Right lobe of liver (tissue), 6 donors: ENCODE measurements around the gene SOX21. TPM values are rescaled to one million over a fixed set of nuclear protein-coding genes. Genes with fewer than 3 reads are reported as not detected.

ENCODE experiments used
- ATAC-seq, 4 donors: fragments of 200-7000 bp; cut with Tn5 transposase; one replicate each; pipeline ENCODE4 v1.9.1; 2020; ENCODE audit warnings: mild to moderate bottlenecking in 4 of 4, moderate library complexity in 4 of 4
- DNase-seq, 3 donors: peaks; one replicate each; pipeline ENCODE4 v3.0.0-alpha.2; 2020
- H3K27ac ChIP-seq, 3 donors: fragments of 200-600 bp; one replicate each; pipeline ENCODE4 v1.8.0; 2022
- H3K27me3 ChIP-seq, 2 donors: fragments of 200-600 bp; one replicate each; pipeline ENCODE4 v1.8.0; 2022
- H3K36me3 ChIP-seq, 4 donors: fragments of 200-600 bp; sonication (generic) in 1 of 4; one replicate each; pipeline versions ENCODE4 v1.5.1 to v1.8.0; 2017 to 2022; ENCODE audit warnings: control low read depth in 1 of 4
- H3K4me1 ChIP-seq, 4 donors: fragments of 200-600 bp; sonication (generic) in 1 of 4; one replicate each; pipeline versions ENCODE4 v1.5.1 to v1.8.0; 2017 to 2022; ENCODE audit warnings: control low read depth in 1 of 4
- H3K4me3 ChIP-seq, 3 donors: fragments of 200-600 bp; one replicate each; pipeline ENCODE4 v1.8.0; 2022
- H3K9me3 ChIP-seq, 4 donors: fragments of 200-600 bp; sonication (generic) in 1 of 4; one replicate each; pipeline versions ENCODE4 v1.5.1 to v1.8.0; 2017 to 2022; ENCODE audit warnings: control low read depth in 1 of 4
- POLR2A ChIP-seq: fragments of 450-650 bp; IDR thresholded peaks from one replicate; pipeline ENCODE4 v1.6.1; 2017; ENCODE audit warnings: antibody characterized with exemption, mild to moderate bottlenecking
- WGBS: methylation state at CpG from one replicate; pipeline ENCODE4 v1.1.6; 2018; ENCODE audit warnings: low coverage, low lambda C conversion rate; ENCODE audit not compliant: insufficient coverage; ENCODE audit errors: missing lambda C conversion rate; 5-methylcytosine and 5-hydroxymethylcytosine counted together
- intact Hi-C, 2 donors: fragments of 100-400 bp; cut with DNase I; formaldehyde crosslinking; loops; one replicate each; pipeline versions ENCODE4 v1.11.2 to v1.14.1; 2022
- total RNA-seq, 6 experiments: library from RNA; depleted of rRNA in 2 of 6; stranded (reverse); fragments of >200 nt in 2 of 6; fragmentation: NEBNext Ultra II Directional in 3 of 6; extraction: Animal tissue kit (Norgen Biotek cat#: 25700) in 3 of 6; gene quantifications; one replicate each; pipeline versions ENCODE4 v1.1.0 to v1.2.4, GENCODE V29; 2016 to 2023
- TF ChIP-seq, protein P1 (sequence below), 4 donors: fragments of 200-600 bp in 3 of 4; fragments of 450-650 bp in 1 of 4; IDR thresholded peaks; one replicate each; pipeline versions ENCODE4 v1.5.1 to v1.8.0; 2016 to 2022; ENCODE audit warnings: antibody characterized with exemption in 4 of 4, mild to moderate bottlenecking in 2 of 4
- donor health status: DM: no; HTN: yes; CAD: no.
- donor health status: DM: no; HTN: no; CAD: no.
- donor health status: DM: no; HTN: no; CAD: no.
- donor health status: DM: no; HTN: yes; CAD: no.
- donor health status: DM: no; HTN: yes; CAD: no.

Gene SOX21
- total RNA-seq, 6 experiments from 2014 or later = not detected

DNA sequence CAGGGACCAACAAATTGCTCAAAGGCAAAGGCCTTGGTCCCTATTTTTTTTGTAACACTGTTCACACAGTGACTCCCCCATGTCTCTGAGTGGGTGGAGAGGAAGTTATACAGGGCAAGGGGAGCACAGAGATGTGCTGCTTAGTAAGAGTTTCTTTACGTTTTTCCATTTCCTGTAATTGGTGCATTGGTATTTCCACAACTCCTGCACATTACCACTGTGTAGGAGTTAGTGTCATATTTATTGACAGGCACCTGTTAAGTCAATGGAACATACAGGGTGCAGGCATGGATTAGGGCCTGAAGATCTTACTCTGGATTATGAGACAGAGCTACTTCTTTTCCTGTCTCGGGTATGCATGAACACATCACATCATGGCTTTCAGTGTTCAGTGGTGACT lies 45.2 kb downstream of the SOX21 start:
- Histone ChIP-seq H3K4me3 (no peak overlapping the region), H3K36me3 (no peaks in the 10 kb centered on the region), H3K27me3 (no peaks in the 10 kb centered on the region), H3K9me3 (no peaks in the 10 kb centered on the region), H3K4me1 (no peaks in the 10 kb centered on the region), H3K27ac (no peak overlapping the region)
- TF ChIP-seq, protein P1, sequence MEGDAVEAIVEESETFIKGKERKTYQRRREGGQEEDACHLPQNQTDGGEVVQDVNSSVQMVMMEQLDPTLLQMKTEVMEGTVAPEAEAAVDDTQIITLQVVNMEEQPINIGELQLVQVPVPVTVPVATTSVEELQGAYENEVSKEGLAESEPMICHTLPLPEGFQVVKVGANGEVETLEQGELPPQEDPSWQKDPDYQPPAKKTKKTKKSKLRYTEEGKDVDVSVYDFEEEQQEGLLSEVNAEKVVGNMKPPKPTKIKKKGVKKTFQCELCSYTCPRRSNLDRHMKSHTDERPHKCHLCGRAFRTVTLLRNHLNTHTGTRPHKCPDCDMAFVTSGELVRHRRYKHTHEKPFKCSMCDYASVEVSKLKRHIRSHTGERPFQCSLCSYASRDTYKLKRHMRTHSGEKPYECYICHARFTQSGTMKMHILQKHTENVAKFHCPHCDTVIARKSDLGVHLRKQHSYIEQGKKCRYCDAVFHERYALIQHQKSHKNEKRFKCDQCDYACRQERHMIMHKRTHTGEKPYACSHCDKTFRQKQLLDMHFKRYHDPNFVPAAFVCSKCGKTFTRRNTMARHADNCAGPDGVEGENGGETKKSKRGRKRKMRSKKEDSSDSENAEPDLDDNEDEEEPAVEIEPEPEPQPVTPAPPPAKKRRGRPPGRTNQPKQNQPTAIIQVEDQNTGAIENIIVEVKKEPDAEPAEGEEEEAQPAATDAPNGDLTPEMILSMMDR (IDR thresholded peaks at IDR 0.05) = no peak
- no peak for TF ChIP-seq POLR2A
- DNase-seq = no peak
- 52% methylated on average over 2 of the region's 2 CpGs for WGBS
- intact Hi-C loops = no loop called here
- no peak for ATAC-seq

DNA sequence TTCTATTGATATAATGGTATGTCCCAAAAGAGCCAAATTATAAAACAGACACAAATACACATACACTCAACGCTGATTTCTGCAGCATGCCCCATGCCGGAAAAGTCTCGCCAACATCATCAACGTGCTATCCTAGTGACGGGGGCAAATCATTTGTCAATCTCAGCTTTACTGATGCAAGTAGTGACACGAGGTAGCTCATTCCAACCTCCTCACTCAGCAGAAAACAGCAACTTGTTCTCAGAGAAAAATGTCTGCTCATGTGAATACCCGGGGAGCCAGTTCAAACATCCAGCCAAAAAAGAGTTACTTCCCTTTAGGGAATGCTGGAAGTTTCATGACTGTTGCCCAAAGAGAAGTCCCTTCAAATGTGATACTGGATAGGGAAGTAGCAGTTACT lies 46.3 kb downstream of the SOX21 start:
- DNase-seq (no peak), ATAC-seq (no peak)
- intact Hi-C loops = no loop called here
- H3K9me3 ChIP-seq = no peaks in the 10 kb centered on the region
- no peak overlapping the region for H3K27ac ChIP-seq
- 70% methylated on average over 3 of the region's 7 CpGs for WGBS
- H3K36me3 ChIP-seq = no peaks in the 10 kb centered on the region
- H3K4me1 ChIP-seq = no peaks in the 10 kb centered on the region
- H3K4me3 ChIP-seq = no peak overlapping the region
- no peak for TF ChIP-seq POLR2A
- TF ChIP-seq, protein P1 (IDR thresholded peaks at IDR 0.05) = no peak
- H3K27me3 ChIP-seq = no peaks in the 10 kb centered on the region

DNA sequence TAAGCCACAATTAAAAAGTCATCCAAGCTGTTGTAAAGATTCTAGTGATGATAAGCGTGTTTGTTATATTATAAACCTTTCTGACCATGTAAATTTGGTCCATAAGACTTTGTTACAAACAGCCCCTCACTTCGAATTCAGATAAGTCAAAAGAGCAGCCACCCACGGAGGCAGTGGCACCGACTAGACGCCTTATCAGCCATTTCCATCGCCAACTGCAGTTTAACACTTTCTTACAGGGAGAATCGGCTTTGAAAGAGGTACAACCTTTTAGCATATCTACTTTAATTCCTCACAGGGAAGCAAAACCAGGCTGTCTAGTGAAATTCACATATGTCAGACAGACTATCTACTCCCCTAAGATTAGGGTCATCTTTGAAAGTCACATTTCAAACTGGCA lies 47.5 kb downstream of the SOX21 start:
- TF ChIP-seq, protein P1 (IDR thresholded peaks at IDR 0.05) = no peak
- ATAC-seq (no peak), DNase-seq (no peak)
- no peaks in the 10 kb centered on the region for H3K4me1 ChIP-seq
- H3K36me3 ChIP-seq = no peaks in the 10 kb centered on the region
- no peak overlapping the region for H3K27ac ChIP-seq
- intact Hi-C loops = no loop called here
- WGBS = 38% methylated on average over 7 of the region's 7 CpGs
- H3K4me3 ChIP-seq = no peak overlapping the region
- no peaks in the 10 kb centered on the region for H3K27me3 ChIP-seq
- H3K9me3 ChIP-seq = no peaks in the 10 kb centered on the region

DNA sequence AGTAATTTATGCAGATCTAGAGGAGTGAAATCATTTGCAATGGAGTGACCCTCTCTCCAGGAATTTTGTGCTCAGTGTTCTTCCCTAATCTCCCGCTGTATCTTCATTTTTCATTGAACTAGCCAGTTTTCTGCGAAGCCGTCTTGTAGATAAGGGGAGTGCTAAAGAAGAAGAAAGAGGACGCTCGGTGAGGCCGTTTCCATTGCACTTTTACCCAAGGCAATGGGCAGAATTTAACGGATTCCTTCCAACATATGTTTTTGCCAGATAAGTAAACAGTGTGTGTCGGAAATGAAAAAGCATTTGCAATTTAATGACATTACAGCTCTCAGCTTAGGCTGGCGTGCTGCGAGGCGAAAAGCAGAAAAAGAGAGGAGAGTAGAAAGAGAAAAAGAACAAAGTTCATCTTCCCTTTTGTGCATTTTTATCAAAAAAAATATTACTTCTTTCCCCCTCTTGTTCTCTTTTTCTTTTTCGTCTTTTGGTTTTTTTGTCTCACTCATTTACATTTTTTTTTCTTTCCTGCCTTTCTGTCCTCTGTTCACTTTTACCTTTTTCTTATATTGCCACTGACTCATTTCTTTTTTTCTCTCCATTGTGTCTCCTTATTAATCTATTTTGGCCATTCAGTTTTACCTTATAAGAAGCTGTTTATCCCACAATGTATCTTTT lies 49.9 kb downstream of the SOX21 start:
- 24% methylated on average over 12 of the region's 12 CpGs for WGBS
- TF ChIP-seq POLR2A = no peak
- Histone ChIP-seq H3K27ac (no peak overlapping the region), H3K36me3 (no peaks in the 10 kb centered on the region), H3K9me3 (no peaks in the 10 kb centered on the region), H3K4me3 (no peak overlapping the region), H3K4me1 (no peaks in the 10 kb centered on the region), H3K27me3 (no peaks in the 10 kb centered on the region)
- ATAC-seq = no peak
- intact Hi-C loops = no loop called here
- no peak for DNase-seq

DNA sequence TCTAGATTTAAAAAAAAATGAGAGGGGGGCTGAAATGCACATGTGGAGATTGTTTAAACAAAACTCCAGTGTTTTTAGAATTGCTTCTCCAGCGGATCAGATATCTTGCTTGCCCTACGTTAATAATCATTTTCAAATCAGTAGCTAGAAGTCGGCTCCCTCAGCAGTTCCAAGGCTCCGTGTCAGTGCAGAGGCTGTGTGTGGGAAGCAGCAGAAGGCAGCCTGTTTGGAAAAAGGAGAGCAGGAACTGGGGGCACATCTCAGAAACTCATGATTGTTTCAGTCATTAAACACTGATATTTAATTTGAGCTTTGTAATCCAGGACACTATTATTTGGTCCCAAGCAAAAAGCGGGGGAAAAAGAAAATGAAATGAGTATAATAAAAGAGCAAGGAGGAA lies 50.9 kb downstream of the SOX21 start:
- DNase-seq (no peak), ATAC-seq (no peak)
- no peak overlapping the region for H3K4me3 ChIP-seq
- no peaks in the 10 kb centered on the region for H3K27me3 ChIP-seq
- H3K9me3 ChIP-seq = no peaks in the 10 kb centered on the region
- no peaks in the 10 kb centered on the region for H3K36me3 ChIP-seq
- no peak overlapping the region for H3K27ac ChIP-seq
- WGBS = 55% methylated on average over 5 of the region's 5 CpGs
- TF ChIP-seq, protein P1 (IDR thresholded peaks at IDR 0.05) = no peak
- TF ChIP-seq POLR2A = no peak
- intact Hi-C loops = no loop called here
- no peaks in the 10 kb centered on the region for H3K4me1 ChIP-seq
